ENCODE data around the gene RPN1. TPM values are rescaled to one million over a fixed set of nuclear protein-coding genes. Genes with fewer than 3 reads are reported as not detected.

RPN1 gene
- total and polyA plus RNA-seq, 10 of the 15 experiments (the other 5 are each of a cell fraction or from before 2014, with no cell fraction given), result 56.1 to 266 (median 157) TPM

DNA sequence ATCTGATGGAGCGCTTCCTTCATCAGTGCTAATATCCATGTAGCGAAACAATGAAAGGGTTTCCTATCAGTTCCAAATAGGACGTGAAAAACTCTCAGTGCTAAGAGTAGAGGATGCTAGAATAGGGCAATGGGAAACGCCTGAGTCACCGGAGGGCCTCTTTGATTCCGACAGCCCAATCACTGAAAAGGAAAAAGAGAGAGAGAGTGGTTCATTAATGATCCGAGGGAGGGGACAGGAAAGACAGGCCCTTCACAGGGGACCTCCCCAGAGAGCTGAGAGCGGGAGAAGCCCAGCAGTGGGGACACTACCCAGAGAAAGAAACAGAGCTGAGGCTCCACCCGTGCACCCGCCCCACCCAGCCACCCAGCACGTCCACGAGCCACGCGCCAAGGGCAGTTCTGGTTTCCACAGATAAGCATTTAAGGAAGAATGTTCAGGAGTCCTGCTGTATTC is 76.9 kb downstream of the RPN1 start:
- no TSS peak for BruUV-seq (replicated peaks)
- Histone ChIP-seq H3K36me3 (ENCODE audit: control insufficient read depth in 2 of 2, insufficient read depth in 2 of 2, low read length in 1 of 2) (no peaks in the 10 kb centered on the region), H2AFZ (ENCODE audit: control insufficient read depth, low read depth, low read length) (no peak overlapping the region), H3K9me3 (replicated peaks; ENCODE audit: control insufficient read depth, insufficient read depth, low read length) (no peaks in the 10 kb centered on the region), H3K4me3 (no peak overlapping the region), H3K4me1 (ENCODE audit: control insufficient read depth, insufficient read depth, low read length) (peaks cover 6% of the 10 kb centered on the region), H3K79me2 (ENCODE audit: control insufficient read depth, insufficient read depth, low read length) (no peaks in the 10 kb centered on the region), H3K9ac (ENCODE audit: control insufficient read depth, insufficient read depth, low read length) (no peak overlapping the region), H3K27me3 (replicated peaks in 1 of 2; ENCODE audit: control insufficient read depth in 2 of 2, insufficient read depth in 2 of 2, low read length in 1 of 2) (no peaks in the 10 kb centered on the region; a peak in 2 of 4 replicates), H3K27ac (ENCODE audit: control insufficient read depth, insufficient read depth) (no peak overlapping the region), H3K4me2 (ENCODE audit: control insufficient read depth, insufficient read depth) (no peak overlapping the region), H4K20me1 (ENCODE audit: control insufficient read depth, insufficient read depth) (no peaks in the 10 kb centered on the region)
- TF ChIP-seq, protein P1, sequence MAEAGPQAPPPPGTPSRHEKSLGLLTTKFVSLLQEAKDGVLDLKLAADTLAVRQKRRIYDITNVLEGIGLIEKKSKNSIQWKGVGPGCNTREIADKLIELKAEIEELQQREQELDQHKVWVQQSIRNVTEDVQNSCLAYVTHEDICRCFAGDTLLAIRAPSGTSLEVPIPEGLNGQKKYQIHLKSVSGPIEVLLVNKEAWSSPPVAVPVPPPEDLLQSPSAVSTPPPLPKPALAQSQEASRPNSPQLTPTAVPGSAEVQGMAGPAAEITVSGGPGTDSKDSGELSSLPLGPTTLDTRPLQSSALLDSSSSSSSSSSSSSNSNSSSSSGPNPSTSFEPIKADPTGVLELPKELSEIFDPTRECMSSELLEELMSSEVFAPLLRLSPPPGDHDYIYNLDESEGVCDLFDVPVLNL (IDR thresholded peaks at IDR 0.05; ENCODE audit: low read depth, low read length), result no peak
- TF ChIP-seq HDAC6 (IDR thresholded peaks at IDR 0.05; ENCODE audit: unreplicated experiment) (no peak), ATF7 (IDR thresholded peaks at IDR 0.05; ENCODE audit: low read depth) (no peak), EZH2 (IDR thresholded peaks at IDR 0.05; ENCODE audit: borderline replicate concordance, control insufficient read depth, low read depth, low read length) (no peak), SRF (IDR thresholded peaks at IDR 0.05; ENCODE audit: low read depth in 2 of 2, low read length in 2 of 2) (no peak), CHD2 (IDR thresholded peaks at IDR 0.05; ENCODE audit: borderline replicate concordance, low read depth, low read length) (no peak), SIX5 (IDR thresholded peaks at IDR 0.05; ENCODE audit: low read depth, low read length, severe bottlenecking) (no peak), CHD4 (IDR thresholded peaks at IDR 0.05) (no peak), ZNF274 (IDR thresholded peaks at IDR 0.05; ENCODE audit: insufficient read depth, insufficient read length) (no peak), IKZF1 (conservative IDR thresholded peaks at IDR 0.05) (no peak), FOS (IDR thresholded peaks at IDR 0.05; ENCODE audit: borderline replicate concordance, extremely low read depth, insufficient read length) (no peak), RCOR1 (conservative IDR thresholded peaks at IDR 0.05; ENCODE audit: low read depth, low read length) (no peak), ZBTB40 (IDR thresholded peaks at IDR 0.05; ENCODE audit: borderline replicate concordance) (no peak)
- TF ChIP-seq, protein P2, sequence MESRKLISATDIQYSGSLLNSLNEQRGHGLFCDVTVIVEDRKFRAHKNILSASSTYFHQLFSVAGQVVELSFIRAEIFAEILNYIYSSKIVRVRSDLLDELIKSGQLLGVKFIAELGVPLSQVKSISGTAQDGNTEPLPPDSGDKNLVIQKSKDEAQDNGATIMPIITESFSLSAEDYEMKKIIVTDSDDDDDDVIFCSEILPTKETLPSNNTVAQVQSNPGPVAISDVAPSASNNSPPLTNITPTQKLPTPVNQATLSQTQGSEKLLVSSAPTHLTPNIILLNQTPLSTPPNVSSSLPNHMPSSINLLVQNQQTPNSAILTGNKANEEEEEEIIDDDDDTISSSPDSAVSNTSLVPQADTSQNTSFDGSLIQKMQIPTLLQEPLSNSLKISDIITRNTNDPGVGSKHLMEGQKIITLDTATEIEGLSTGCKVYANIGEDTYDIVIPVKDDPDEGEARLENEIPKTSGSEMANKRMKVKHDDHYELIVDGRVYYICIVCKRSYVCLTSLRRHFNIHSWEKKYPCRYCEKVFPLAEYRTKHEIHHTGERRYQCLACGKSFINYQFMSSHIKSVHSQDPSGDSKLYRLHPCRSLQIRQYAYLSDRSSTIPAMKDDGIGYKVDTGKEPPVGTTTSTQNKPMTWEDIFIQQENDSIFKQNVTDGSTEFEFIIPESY (IDR thresholded peaks at IDR 0.05), result no peak
- TF ChIP-seq, protein P3, sequence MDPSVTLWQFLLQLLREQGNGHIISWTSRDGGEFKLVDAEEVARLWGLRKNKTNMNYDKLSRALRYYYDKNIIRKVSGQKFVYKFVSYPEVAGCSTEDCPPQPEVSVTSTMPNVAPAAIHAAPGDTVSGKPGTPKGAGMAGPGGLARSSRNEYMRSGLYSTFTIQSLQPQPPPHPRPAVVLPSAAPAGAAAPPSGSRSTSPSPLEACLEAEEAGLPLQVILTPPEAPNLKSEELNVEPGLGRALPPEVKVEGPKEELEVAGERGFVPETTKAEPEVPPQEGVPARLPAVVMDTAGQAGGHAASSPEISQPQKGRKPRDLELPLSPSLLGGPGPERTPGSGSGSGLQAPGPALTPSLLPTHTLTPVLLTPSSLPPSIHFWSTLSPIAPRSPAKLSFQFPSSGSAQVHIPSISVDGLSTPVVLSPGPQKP (IDR thresholded peaks at IDR 0.05; ENCODE audit: low read depth, low read length), result no peak
- intact Hi-C loops (cut with micrococcal nuclease; ENCODE audit: unreplicated experiment), result no loop called here
- WGBS (ENCODE audit: insufficient coverage, insufficient replicate concordance, low lambda C conversion rate, missing lambda C conversion rate), result 43% methylated on average over 14 of the region's 14 CpGs
- no peak; the same call in 2 of the 3 replicates for ATAC-seq
- DNase-seq (ENCODE audit: low read depth, low spot score), result no peak
- in situ Hi-C loops (cut with MboI), result no loop called here
- RAD21 ChIA-PET (ENCODE audit: unreplicated experiment), result no interaction called here
- CTCF ChIA-PET, result interaction anchor here (1.5 to 2.6 kb wide), 2 partner anchors 9 to 44 kb away, joined by 5 read pairs; no protein-coding TSS in a partner anchor
- no peak for FAIRE-seq
- POLR2A ChIA-PET, result interaction anchor here (0.7 kb wide), 1 partner anchor 12 kb away, joined by 3 read pairs; no protein-coding TSS in a partner anchor
- SMC1A ChIA-PET (ENCODE audit: uncharacterized antibody, unreplicated experiment), result interaction anchor here (1.0 kb wide), 1 partner anchor 9 kb away, joined by 3 read pairs; no protein-coding TSS in a partner anchor

Data from GM12878 (cell line).